Gastrocnemius medialis (tissue), 4 donors: ENCODE measurements around the gene PGAP3.

Source experiments
- POLR2A ChIP-seq, 2 donors: fragments of 450-650 bp; IDR thresholded peaks; one replicate each; pipeline ENCODE4 v1.6.1; 2017; ENCODE audit warnings: antibody characterized with exemption in 2 of 2, mild to moderate bottlenecking in 2 of 2, moderate library complexity in 2 of 2
- TF ChIP-seq, protein P1 (sequence below), 5 experiments: fragments of 450-650 bp in 3 of 5; fragments of 200-600 bp in 2 of 5; sonication (generic) in 2 of 5; IDR thresholded peaks in 4 of 5; conservative IDR thresholded peaks in 1 of 5; 1 replicate in 4 of 5; 2 replicates in 1 of 5; pipeline ENCODE4 v1.5.1; 2016 to 2019; ENCODE audit warnings: antibody characterized with exemption in 5 of 5, mild to moderate bottlenecking in 3 of 5, moderate library complexity in 3 of 5

DNA sequence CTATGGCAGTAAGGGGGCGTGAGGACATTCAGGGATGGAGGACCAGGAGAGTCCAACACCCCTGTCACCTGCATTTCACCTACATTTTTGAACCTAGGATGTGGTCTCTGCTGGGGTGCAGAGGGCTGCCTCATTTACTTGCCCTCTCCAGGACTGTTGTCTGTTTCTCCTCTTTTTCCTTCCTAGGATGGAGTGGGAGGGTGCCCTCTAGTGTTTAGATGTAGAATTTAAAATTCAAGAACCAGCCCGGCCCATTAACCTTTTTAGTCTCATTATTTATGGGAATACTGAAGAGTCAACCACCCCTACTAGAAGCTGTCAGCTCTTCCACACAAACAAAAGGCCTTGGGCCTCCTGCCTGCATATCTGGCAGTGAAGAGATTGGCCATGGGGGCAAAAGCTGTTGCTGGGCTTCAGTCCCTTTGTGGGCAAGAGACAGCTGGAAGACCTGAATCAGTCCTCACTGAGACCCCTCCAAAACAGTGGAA, 53.4 kb downstream of the PGAP3 start:
- TF ChIP-seq, protein P1, sequence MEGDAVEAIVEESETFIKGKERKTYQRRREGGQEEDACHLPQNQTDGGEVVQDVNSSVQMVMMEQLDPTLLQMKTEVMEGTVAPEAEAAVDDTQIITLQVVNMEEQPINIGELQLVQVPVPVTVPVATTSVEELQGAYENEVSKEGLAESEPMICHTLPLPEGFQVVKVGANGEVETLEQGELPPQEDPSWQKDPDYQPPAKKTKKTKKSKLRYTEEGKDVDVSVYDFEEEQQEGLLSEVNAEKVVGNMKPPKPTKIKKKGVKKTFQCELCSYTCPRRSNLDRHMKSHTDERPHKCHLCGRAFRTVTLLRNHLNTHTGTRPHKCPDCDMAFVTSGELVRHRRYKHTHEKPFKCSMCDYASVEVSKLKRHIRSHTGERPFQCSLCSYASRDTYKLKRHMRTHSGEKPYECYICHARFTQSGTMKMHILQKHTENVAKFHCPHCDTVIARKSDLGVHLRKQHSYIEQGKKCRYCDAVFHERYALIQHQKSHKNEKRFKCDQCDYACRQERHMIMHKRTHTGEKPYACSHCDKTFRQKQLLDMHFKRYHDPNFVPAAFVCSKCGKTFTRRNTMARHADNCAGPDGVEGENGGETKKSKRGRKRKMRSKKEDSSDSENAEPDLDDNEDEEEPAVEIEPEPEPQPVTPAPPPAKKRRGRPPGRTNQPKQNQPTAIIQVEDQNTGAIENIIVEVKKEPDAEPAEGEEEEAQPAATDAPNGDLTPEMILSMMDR (IDR thresholded peaks at IDR 0.05 in 4 of 5, conservative IDR thresholded peaks at IDR 0.05 in 1 of 5): peak; percentile 54 to 81 (median 66)
- no peak for TF ChIP-seq POLR2A (IDR thresholded peaks at IDR 0.05)
